Measurements from ENCODE around the gene MRPL46.

MRPL46 gene

DNA sequence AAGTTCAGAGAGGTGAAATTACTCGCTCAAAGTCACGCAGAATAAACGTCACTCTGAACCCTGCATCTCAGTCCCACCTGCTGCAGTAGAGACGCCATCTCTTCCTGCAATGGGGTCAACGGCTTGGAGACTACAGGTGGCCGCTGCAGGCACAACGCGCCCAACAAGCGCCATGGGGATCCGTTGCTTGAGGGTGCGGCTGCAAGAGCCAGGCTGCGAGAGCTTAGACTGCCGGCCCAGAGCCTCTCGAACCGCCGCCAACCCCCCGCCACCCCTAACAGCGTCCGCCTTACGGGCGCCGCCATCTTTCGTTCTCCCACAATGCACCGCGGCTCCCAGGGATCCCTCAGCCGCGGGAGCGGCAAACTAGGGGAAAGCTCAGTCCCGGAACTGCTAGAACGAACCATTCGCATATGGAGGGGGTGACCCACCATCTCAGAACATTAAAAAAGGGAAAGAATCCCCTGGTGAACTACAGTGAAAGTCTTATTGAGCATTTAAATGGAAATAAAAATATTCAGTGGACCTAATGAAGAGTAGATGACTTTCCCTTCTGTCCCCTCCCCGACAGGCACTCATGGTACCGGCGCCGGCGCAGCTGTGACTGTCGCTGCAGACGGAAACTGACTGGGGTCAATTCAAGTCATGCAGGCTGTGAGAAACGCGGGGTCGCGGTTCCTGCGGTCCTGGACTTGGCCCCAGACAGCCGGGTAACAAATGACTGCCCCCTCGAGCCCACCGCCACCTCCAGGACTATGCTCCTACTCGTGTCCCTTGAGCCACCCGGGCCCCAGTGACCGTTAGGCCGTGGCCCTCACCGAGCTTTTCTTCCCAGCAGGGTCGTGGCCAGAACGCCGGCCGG is at the start of gene MRPL46, which contains the start of gene MRPS11:
MRPL46 (minus strand) TSS at position 316 of the 862 bp plus-strand sequence; CDS start at position 305, 11 bp downstream.
MRPS11 (plus strand) TSS at position 636 of the 862 bp plus-strand sequence; CDS start at position 646, 10 bp downstream.
- Histone ChIP-seq H3K4me3 (ENCODE audit: low read depth, low read length) (peak within 1 kb of the TSS; percentile 93), H3K27ac (ENCODE audit: low read depth, low read length) (peak within 1 kb of the TSS; percentile 98), H3K36me3 (ENCODE audit: control insufficient read depth, insufficient read depth, low read length) (peaks cover 39% of the 10 kb centered on the region)

DNA sequence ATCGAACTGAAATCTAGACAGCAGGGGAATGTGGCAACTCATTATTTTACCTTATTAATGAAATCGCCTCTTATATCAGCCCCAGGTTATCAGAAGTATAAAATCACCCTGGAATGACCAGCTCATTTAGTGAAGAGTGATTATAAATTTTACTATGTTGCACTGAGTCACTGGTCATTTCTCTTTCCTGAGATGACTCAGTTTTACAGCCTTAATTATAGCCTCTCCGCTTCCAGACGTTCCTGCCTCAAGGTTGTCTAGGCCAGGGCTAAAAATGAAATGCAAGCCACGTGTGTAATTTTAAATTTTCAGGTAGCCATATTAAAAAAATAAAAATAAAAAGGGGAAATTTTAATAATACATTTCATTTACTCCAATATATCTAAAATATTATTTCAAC is 46.0 kb upstream of the MRPL46 start:
- Histone ChIP-seq H3K4me3 (ENCODE audit: low read depth, low read length) (no peak overlapping the region), H3K9me3 (ENCODE audit: control insufficient read depth, insufficient read depth, low read depth, low read length) (peaks cover 3% of the 10 kb centered on the region; the same call in 1 of the 2 replicates), H3K9ac (ENCODE audit: low read length) (no peak overlapping the region), H3K4me1 (ENCODE audit: control insufficient read depth, insufficient read depth, low read length) (no peaks in the 10 kb centered on the region), H3K27ac (ENCODE audit: low read depth, low read length) (no peak overlapping the region), H3K27me3 (ENCODE audit: control insufficient read depth, insufficient read depth, low read length) (no peaks in the 10 kb centered on the region), H3K36me3 (ENCODE audit: control insufficient read depth, insufficient read depth, low read length) (peaks cover 33% of the 10 kb centered on the region)

More for the DNA sequence above, at the start of gene MRPL46, which contains the start of gene MRPS11:
- peak within 1 kb of the TSS; percentile 96 for H3K9ac ChIP-seq (ENCODE audit: low read length)
- no peaks in the 10 kb centered on the region for H3K9me3 ChIP-seq (ENCODE audit: control insufficient read depth, insufficient read depth, low read depth, low read length)
- no peaks in the 10 kb centered on the region for H3K27me3 ChIP-seq (ENCODE audit: control insufficient read depth, insufficient read depth, low read length)
- peaks cover 4% of the 10 kb centered on the region; the same call in 1 of the 2 replicates for H3K4me1 ChIP-seq (ENCODE audit: control insufficient read depth, insufficient read depth, low read length)

DNA sequence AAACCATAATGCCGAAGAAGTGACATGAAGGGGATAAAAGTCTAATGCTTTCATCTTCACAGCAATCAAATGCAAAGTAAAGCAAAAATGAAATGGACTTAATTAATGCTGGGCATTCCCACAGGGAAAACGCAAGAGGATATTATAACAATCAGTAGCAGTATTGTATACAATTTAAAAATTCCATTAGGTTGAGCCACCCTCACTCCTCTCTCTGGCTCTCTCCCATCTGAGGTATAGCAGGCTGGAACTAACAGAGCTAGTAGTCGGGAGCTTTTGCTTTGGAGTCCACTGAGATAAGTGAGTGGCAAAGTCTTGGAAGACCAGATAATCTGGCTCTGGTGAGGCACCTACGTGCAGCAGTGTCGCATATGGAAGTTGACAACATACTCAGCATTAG is 45.4 kb upstream of the MRPL46 start:
- peaks cover 3% of the 10 kb centered on the region; the same call in 1 of the 2 replicates for H3K9me3 ChIP-seq (ENCODE audit: control insufficient read depth, insufficient read depth, low read depth, low read length)
- H3K36me3 ChIP-seq (ENCODE audit: control insufficient read depth, insufficient read depth, low read length): peaks cover 36% of the 10 kb centered on the region
- H3K27me3 ChIP-seq (ENCODE audit: control insufficient read depth, insufficient read depth, low read length): no peaks in the 10 kb centered on the region
- H3K9ac ChIP-seq (ENCODE audit: low read length): no peak overlapping the region
- H3K4me1 ChIP-seq (ENCODE audit: control insufficient read depth, insufficient read depth, low read length): no peaks in the 10 kb centered on the region
- no peak overlapping the region for H3K4me3 ChIP-seq (ENCODE audit: low read depth, low read length)
- H3K27ac ChIP-seq (ENCODE audit: low read depth, low read length): no peak overlapping the region

DNA sequence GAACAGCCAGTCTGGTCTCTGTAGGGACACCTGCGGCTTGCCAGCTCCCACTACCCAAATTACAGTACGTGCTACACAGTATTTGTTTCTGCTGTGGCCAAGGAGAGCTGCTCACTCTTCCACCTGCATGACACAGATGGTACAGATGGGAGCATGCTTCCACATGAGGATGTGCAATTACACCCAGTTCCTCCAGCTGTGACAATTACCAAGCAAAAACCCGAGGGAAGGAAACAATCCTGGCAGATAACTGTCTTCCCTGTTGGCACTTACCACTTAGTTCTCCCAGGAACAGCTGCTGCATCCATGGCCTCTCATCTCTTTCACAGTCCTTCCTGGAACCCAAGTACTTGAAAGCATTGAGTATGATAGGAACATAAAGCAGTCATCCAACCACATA is 44.9 kb upstream of the MRPL46 start:
- Histone ChIP-seq H3K4me1 (ENCODE audit: control insufficient read depth, insufficient read depth, low read length) (no peaks in the 10 kb centered on the region), H3K27ac (ENCODE audit: low read depth, low read length) (no peak overlapping the region), H3K36me3 (ENCODE audit: control insufficient read depth, insufficient read depth, low read length) (peaks cover 38% of the 10 kb centered on the region), H3K4me3 (ENCODE audit: low read depth, low read length) (no peak overlapping the region), H3K27me3 (ENCODE audit: control insufficient read depth, insufficient read depth, low read length) (no peaks in the 10 kb centered on the region), H3K9me3 (ENCODE audit: control insufficient read depth, insufficient read depth, low read depth, low read length) (peaks cover 3% of the 10 kb centered on the region; the same call in 1 of the 2 replicates), H3K9ac (ENCODE audit: low read length) (no peak overlapping the region)

DNA sequence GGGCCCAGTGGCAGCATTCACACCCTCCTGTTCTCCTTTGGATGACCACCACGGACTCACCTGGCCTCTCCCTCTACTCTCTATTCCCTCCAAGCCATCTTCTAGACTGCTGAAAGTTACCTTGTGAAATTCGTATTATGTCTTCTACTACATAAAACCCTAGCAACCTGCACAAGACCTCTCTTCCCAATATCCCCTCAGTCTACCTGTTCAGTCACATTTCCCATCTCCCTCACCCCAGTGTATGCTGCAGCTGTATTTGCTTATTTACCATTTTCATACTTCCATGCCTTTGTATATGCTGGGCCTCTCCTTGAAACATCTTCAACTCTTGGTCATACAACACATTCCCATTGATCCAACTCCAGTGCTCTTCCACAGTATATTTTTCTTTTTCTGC is 44.0 kb upstream of the MRPL46 start:
- H3K36me3 ChIP-seq (ENCODE audit: control insufficient read depth, insufficient read depth, low read length): peaks cover 34% of the 10 kb centered on the region
- H3K4me1 ChIP-seq (ENCODE audit: control insufficient read depth, insufficient read depth, low read length): peaks cover under 1% of the 10 kb centered on the region; the same call in 1 of the 2 replicates
- no peak overlapping the region for H3K27ac ChIP-seq (ENCODE audit: low read depth, low read length)
- H3K9ac ChIP-seq (ENCODE audit: low read length): no peak overlapping the region
- H3K4me3 ChIP-seq (ENCODE audit: low read depth, low read length): no peak overlapping the region
- H3K9me3 ChIP-seq (ENCODE audit: control insufficient read depth, insufficient read depth, low read depth, low read length): peaks cover 3% of the 10 kb centered on the region; the same call in 1 of the 2 replicates
- no peaks in the 10 kb centered on the region for H3K27me3 ChIP-seq (ENCODE audit: control insufficient read depth, insufficient read depth, low read length)

DNA sequence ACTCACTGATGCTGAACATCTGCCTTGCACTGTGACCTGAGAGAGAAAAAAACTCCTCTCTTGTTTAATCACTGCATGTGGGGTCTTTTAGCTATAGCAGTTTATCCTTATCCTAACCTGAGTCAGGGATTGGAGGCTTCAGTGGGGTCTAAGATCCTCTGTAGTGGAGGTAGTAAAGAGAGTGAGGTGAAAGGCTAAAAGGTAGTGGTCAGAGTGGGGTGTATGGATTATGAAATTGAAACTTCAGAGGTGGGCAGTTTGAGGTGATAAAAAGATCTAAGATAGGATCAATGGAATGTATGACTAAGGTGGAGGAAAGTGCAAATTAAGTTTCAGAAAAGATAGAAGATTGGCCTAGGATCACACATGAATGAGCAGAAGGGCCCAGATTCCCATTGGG is 42.8 kb upstream of the MRPL46 start:
- Histone ChIP-seq H3K4me1 (ENCODE audit: control insufficient read depth, insufficient read depth, low read length) (peaks cover 11% of the 10 kb centered on the region), H3K27me3 (ENCODE audit: control insufficient read depth, insufficient read depth, low read length) (no peaks in the 10 kb centered on the region), H3K27ac (ENCODE audit: low read depth, low read length) (no peak overlapping the region), H3K9ac (ENCODE audit: low read length) (no peak overlapping the region), H3K4me3 (ENCODE audit: low read depth, low read length) (no peak overlapping the region), H3K9me3 (ENCODE audit: control insufficient read depth, insufficient read depth, low read depth, low read length) (peaks cover 3% of the 10 kb centered on the region; the same call in 1 of the 2 replicates), H3K36me3 (ENCODE audit: control insufficient read depth, insufficient read depth, low read length) (peaks cover 34% of the 10 kb centered on the region)

DNA sequence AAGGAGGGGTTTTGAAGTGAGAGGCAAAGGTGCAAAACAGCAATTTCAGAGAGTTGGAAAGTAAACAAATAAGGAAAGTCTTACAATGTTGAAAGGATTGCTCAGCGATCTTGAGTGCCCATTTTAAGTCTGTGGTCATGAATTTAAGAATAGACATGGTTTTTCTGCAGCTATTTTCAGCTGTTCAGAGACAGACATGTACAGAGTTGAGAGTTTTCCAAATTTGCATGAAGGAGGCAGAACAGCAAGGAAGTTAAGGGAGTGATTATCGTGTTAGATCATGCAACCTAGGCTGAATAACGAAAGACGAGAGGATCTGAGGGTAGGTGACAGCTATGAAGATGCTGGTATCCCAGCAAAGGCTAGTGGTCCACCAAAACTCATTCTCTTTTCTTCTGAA is 42.1 kb upstream of the MRPL46 start:
- Histone ChIP-seq H3K9ac (ENCODE audit: low read length) (no peak overlapping the region), H3K4me3 (ENCODE audit: low read depth, low read length) (no peak overlapping the region), H3K27ac (ENCODE audit: low read depth, low read length) (no peak overlapping the region), H3K4me1 (ENCODE audit: control insufficient read depth, insufficient read depth, low read length) (peaks cover 16% of the 10 kb centered on the region), H3K9me3 (ENCODE audit: control insufficient read depth, insufficient read depth, low read depth, low read length) (peaks cover 3% of the 10 kb centered on the region; the same call in 1 of the 2 replicates), H3K36me3 (ENCODE audit: control insufficient read depth, insufficient read depth, low read length) (peaks cover 34% of the 10 kb centered on the region), H3K27me3 (ENCODE audit: control insufficient read depth, insufficient read depth, low read length) (no peaks in the 10 kb centered on the region)

DNA sequence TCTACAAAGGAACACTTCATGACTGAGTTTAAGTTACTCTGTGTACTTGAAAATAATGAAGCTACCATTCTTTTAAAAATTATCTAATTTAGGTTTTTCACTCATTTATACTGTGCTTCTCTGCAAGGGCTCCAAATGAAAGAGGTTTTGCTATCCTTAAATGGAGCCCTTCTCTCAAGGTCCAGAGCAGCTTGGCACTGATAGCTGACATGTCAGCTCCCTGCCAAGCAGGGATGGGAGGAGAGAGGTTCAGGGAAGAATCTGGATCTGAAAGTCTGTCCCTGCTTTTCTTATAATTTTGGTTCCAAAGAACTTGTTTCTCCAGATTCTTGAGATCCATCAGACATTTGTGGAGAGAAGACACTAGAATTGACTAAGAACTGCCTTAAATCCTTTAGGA is 39.4 kb upstream of the MRPL46 start:
- peaks cover 22% of the 10 kb centered on the region for H3K36me3 ChIP-seq (ENCODE audit: control insufficient read depth, insufficient read depth, low read length)
- no peaks in the 10 kb centered on the region for H3K27me3 ChIP-seq (ENCODE audit: control insufficient read depth, insufficient read depth, low read length)

DNA sequence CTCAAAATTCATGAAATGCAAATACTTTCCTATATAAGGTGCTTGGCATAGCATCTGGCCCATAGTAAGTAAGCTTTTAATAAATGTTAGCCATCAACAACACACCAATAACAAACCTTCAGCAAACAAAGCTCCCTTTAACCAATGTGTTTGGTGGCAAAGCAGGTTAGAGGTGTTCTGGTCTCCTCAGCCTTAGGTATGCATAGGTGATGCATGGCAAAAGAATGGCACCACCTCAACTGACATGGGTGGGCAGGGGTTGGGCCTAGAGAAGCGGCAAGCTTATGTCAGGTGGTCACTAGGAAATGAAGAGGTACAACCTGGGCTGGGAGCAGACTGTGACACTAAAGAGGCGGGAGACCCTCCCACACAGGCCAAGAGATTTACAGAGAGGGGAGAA is 38.5 kb upstream of the MRPL46 start:
- H3K27me3 ChIP-seq (ENCODE audit: control insufficient read depth, insufficient read depth, low read length): no peaks in the 10 kb centered on the region
- peaks cover 34% of the 10 kb centered on the region for H3K4me1 ChIP-seq (ENCODE audit: control insufficient read depth, insufficient read depth, low read length)
- H3K9ac ChIP-seq (ENCODE audit: low read length): no peak overlapping the region
- no peak overlapping the region for H3K27ac ChIP-seq (ENCODE audit: low read depth, low read length)
- peaks cover 16% of the 10 kb centered on the region for H3K36me3 ChIP-seq (ENCODE audit: control insufficient read depth, insufficient read depth, low read length)
- peaks cover 3% of the 10 kb centered on the region; the same call in 1 of the 2 replicates for H3K9me3 ChIP-seq (ENCODE audit: control insufficient read depth, insufficient read depth, low read depth, low read length)
- H3K4me3 ChIP-seq (ENCODE audit: low read depth, low read length): no peak overlapping the region

More for the DNA sequence above, 39.4 kb upstream of the MRPL46 start:
- no peak overlapping the region for H3K9ac ChIP-seq (ENCODE audit: low read length)
- no peak overlapping the region for H3K4me3 ChIP-seq (ENCODE audit: low read depth, low read length)
- no peak overlapping the region for H3K27ac ChIP-seq (ENCODE audit: low read depth, low read length)
- peaks cover 34% of the 10 kb centered on the region for H3K4me1 ChIP-seq (ENCODE audit: control insufficient read depth, insufficient read depth, low read length)
- peaks cover 3% of the 10 kb centered on the region; the same call in 1 of the 2 replicates for H3K9me3 ChIP-seq (ENCODE audit: control insufficient read depth, insufficient read depth, low read depth, low read length)

DNA sequence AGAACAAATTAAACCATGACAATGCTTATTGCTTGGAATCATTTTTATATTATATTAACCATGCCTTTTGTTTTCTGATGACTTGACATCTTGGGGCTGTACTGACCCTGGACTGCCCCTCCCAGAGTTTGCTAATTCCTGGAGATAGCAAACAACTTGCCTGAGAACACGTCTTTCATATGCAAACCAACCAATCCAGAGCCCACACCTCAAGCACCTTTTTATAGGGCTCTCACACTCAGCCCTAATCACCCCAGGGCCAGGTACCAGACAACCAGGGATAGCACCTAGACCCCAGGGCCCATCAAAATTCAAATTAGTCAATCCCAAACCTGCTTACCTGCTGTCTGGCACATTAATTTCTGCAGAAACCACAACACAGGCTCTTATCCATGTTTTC is 37.3 kb upstream of the MRPL46 start:
- peaks cover 6% of the 10 kb centered on the region for H3K36me3 ChIP-seq (ENCODE audit: control insufficient read depth, insufficient read depth, low read length)
- peaks cover 3% of the 10 kb centered on the region; the same call in 1 of the 2 replicates for H3K9me3 ChIP-seq (ENCODE audit: control insufficient read depth, insufficient read depth, low read depth, low read length)
- H3K27me3 ChIP-seq (ENCODE audit: control insufficient read depth, insufficient read depth, low read length): no peaks in the 10 kb centered on the region
- H3K4me1 ChIP-seq (ENCODE audit: control insufficient read depth, insufficient read depth, low read length): peaks cover 34% of the 10 kb centered on the region
- no peak overlapping the region for H3K4me3 ChIP-seq (ENCODE audit: low read depth, low read length)
- H3K9ac ChIP-seq (ENCODE audit: low read length): no peak overlapping the region
- H3K27ac ChIP-seq (ENCODE audit: low read depth, low read length): no peak overlapping the region

DNA sequence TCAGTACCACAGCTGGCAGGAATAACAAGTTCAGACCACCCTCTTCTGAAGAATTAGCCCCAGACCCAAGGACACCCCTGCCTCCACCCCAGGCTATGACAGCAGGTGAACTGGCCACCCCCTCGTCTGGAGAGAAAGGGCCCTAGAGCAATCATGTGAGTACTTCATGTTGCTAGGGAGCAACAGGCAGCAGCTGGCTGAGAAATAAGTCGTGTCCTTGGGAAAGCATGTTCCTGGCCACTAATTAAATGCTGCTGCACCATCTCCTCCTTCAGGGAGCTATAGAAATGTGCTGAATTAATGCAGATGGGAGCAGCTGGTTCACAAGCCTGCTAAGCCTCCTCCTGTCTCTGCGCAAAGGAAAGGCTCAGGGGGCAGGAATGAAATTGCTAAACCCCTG is 31.8 kb upstream of the MRPL46 start:
- Histone ChIP-seq H3K4me3 (ENCODE audit: low read depth, low read length) (no peak overlapping the region), H3K4me1 (ENCODE audit: control insufficient read depth, insufficient read depth, low read length) (peaks cover 17% of the 10 kb centered on the region), H3K9ac (ENCODE audit: low read length) (no peak overlapping the region), H3K27ac (ENCODE audit: low read depth, low read length) (no peak overlapping the region), H3K9me3 (ENCODE audit: control insufficient read depth, insufficient read depth, low read depth, low read length) (no peaks in the 10 kb centered on the region), H3K27me3 (ENCODE audit: control insufficient read depth, insufficient read depth, low read length) (no peaks in the 10 kb centered on the region), H3K36me3 (ENCODE audit: control insufficient read depth, insufficient read depth, low read length) (no peaks in the 10 kb centered on the region)

Data from HUES6 (cell line).